PC-9 (cell line): Measurements from ENCODE around the gene SAG. TPM values are rescaled to one million over a fixed set of nuclear protein-coding genes. Genes with fewer than 3 reads are reported as not detected.

ENCODE experiments used
- BruUV-seq: library from RNA; stranded (reverse); fragments of 400-500 nt; replicated peaks from 2 replicates; lab custom pipeline; 2021; lab: Mats Ljungman, UMichigan
- CTCF ChIA-PET: fragments of 300-600 bp; sonication (Branson Sonifier 250); formaldehyde crosslinking; loops from one replicate; lab custom pipeline; 2022; ENCODE audit warnings: antibody characterized with exemption; lab: Charles Lee
- POLR2A ChIA-PET: fragments of 300-600 bp; sonication (Branson Sonifier 250); formaldehyde crosslinking; loops from one replicate; lab custom pipeline; 2022; ENCODE audit warnings: antibody characterized with exemption; ENCODE audit not compliant: unreplicated experiment; lab: Charles Lee
- DNase-seq, 2 experiments: peaks; one replicate each; pipeline versions ENCODE4 v3.0.0 to v3.0.0-alpha.2; 2015 to 2022; ENCODE audit warnings: mixed read lengths in 1 of 2
- H2AFZ ChIP-seq: fragments of 200-600 bp; sonication (generic); 2 replicates; pipeline ENCODE4 v1.8.1; 2017; ENCODE audit warnings: antibody characterized with exemption
- H3F3A ChIP-seq: fragments of 200-600 bp; sonication (generic); 2 replicates; pipeline ENCODE4 v1.8.1; 2017; ENCODE audit warnings: antibody characterized with exemption, mild to moderate bottlenecking, low read depth; ENCODE audit not compliant: insufficient read depth
- H3K27ac ChIP-seq: fragments of 200-600 bp; sonication (generic); 2 replicates; pipeline ENCODE4 v1.6.1; 2016; ENCODE audit warnings: mixed run types
- H3K27me3 ChIP-seq: fragments of 200-600 bp; sonication (generic); 2 replicates; pipeline ENCODE4 v1.6.1; 2016; ENCODE audit warnings: low read depth, mixed run types; ENCODE audit not compliant: insufficient read depth
- H3K36me3 ChIP-seq: fragments of 200-600 bp; sonication (generic); 2 replicates; pipeline ENCODE4 v1.6.1; 2016; ENCODE audit warnings: low read depth, mixed run types
- H3K4me1 ChIP-seq: fragments of 200-600 bp; sonication (generic); replicated peaks from 2 replicates; pipeline ENCODE4 v1.6.1; 2016; ENCODE audit warnings: mixed run types; ENCODE audit not compliant: insufficient read depth
- H3K4me2 ChIP-seq: fragments of 200-600 bp; sonication (generic); 2 replicates; pipeline ENCODE4 v1.6.1; 2017; ENCODE audit warnings: mixed run types
- H3K4me3 ChIP-seq: fragments of 200-600 bp; sonication (generic); 2 replicates; pipeline ENCODE4 v1.6.1; 2016; ENCODE audit warnings: mixed run types
- H3K79me2 ChIP-seq: fragments of 200-600 bp; sonication (generic); 2 replicates; pipeline ENCODE4 v1.6.1; 2017; ENCODE audit warnings: low read depth, mixed run types
- H3K9me2 ChIP-seq: fragments of 200-600 bp; sonication (generic); 2 replicates; pipeline ENCODE4 v1.8.1; 2017; ENCODE audit warnings: mild to moderate bottlenecking; ENCODE audit not compliant: insufficient read depth
- H3K9me3 ChIP-seq: fragments of 200-600 bp; sonication (generic); 2 replicates; pipeline ENCODE4 v1.8.1; 2016; ENCODE audit warnings: low read depth; ENCODE audit not compliant: insufficient read depth
- H4K20me1 ChIP-seq: fragments of 200-600 bp; sonication (generic); 2 replicates; pipeline ENCODE4 v1.8.1; 2017; ENCODE audit not compliant: insufficient read depth
- EZH2 ChIP-seq: fragments of 200-600 bp; sonication (generic); IDR thresholded peaks from 2 replicates; pipeline ENCODE4 v1.8.0; 2017; ENCODE audit warnings: antibody characterized with exemption, low read depth
- intact Hi-C: fragments of 100-400 bp; cut with micrococcal nuclease; formaldehyde crosslinking; loops from one replicate; pipeline ENCODE4 v1.10.0; 2022; ENCODE audit not compliant: unreplicated experiment
- total RNA-seq: library from RNA; stranded (reverse); gene quantifications from 2 replicates; pipeline ENCODE4 v1.2.3, GENCODE V29; 2021
- TF ChIP-seq, protein P1 (sequence below): fragments of 200-600 bp; sonication (generic); conservative IDR thresholded peaks from 2 replicates; pipeline ENCODE4 v1.6.1; 2017; ENCODE audit warnings: mixed run types, antibody characterized with exemption, mild to moderate bottlenecking, moderate library complexity

SAG gene
- total RNA-seq, 1 experiment from 2014 or later = not detected

DNA sequence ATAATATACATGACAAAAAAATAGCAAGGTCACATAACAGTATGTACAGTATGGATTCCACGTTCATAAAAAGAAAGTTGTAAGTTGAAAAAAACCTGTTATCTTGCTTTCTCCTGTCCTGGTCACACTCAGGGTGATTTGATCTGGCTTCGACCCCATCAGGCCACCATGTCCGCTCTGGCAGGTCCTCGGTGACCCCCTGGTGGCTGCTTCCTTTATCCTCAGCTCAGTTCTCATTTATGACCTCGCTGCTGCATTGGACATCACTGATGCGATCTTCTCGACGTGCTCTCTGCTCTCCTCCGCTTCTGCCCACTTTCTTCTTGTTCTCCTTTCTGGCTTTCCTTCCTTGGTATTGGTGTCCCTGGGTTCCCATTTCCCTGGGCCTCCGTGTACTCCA is 76.4 kb downstream of the SAG start:
- Histone ChIP-seq H3K79me2 (peaks cover 92% of the 10 kb centered on the region), H3K4me3 (no peak overlapping the region), H3K9me2 (no peaks in the 10 kb centered on the region), H3K4me2 (peak overlapping the region; percentile 58), H3K27ac (peak overlapping the region; percentile 30; the same call in 1 of the 2 replicates), H3K4me1 (peaks cover 55% of the 10 kb centered on the region), H3F3A (peaks cover 23% of the 10 kb centered on the region), H3K36me3 (0 out of 2 replicates have a peak, but pooled peaks cover 2% of the 10 kb centered on the region), H3K27me3 (no peaks in the 10 kb centered on the region), H3K9me3 (no peaks in the 10 kb centered on the region), H2AFZ (no peak overlapping the region), H4K20me1 (peaks cover 32% of the 10 kb centered on the region)
- no peak for DNase-seq
- ChIA-PET POLR2A (interaction anchor here (0.6 to 0.7 kb wide), 2 partner anchors 10 to 778 kb away, joined by 3 read pairs; no protein-coding TSS in a partner anchor), CTCF (no interaction called here)
- no peak for TF ChIP-seq EZH2
- TF ChIP-seq, protein P1, sequence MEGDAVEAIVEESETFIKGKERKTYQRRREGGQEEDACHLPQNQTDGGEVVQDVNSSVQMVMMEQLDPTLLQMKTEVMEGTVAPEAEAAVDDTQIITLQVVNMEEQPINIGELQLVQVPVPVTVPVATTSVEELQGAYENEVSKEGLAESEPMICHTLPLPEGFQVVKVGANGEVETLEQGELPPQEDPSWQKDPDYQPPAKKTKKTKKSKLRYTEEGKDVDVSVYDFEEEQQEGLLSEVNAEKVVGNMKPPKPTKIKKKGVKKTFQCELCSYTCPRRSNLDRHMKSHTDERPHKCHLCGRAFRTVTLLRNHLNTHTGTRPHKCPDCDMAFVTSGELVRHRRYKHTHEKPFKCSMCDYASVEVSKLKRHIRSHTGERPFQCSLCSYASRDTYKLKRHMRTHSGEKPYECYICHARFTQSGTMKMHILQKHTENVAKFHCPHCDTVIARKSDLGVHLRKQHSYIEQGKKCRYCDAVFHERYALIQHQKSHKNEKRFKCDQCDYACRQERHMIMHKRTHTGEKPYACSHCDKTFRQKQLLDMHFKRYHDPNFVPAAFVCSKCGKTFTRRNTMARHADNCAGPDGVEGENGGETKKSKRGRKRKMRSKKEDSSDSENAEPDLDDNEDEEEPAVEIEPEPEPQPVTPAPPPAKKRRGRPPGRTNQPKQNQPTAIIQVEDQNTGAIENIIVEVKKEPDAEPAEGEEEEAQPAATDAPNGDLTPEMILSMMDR = no peak
- no TSS peak for BruUV-seq
- intact Hi-C loops = no loop called here

DNA sequence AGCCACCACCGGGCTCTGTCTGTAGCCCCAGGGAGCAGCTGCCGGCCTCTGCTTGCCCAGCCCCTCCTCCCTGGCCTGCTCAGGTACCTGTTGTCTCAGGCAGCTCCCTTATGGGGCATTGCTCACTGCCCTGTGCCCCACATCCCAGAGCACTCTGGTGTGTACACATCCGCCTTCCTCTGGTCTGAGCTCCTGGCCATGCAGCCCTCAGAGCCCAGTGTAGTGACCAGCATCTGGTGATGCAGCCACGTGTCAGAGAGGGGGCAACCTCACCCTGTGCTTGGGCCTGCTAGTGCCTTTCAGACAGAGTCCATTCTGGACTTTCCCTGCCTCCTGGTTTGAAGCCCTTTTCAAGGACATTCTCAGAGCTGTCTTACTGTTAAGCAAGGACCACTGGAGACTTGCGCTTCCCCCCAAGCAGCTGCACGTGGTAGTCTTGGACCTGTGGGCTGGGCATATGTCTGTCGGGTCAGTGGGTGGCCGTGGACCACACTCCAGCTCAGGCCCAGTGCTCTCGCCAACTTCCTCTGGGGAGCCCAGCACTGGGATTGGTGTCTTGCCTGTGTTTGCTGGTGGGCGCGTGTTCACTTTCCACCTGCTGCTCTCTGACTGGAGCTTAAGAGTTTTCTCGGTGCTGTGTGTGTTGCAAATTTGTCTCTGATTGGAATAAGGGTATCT is 77.3 kb downstream of the SAG start:
- ChIA-PET CTCF (no interaction called here), POLR2A (interaction anchor here (0.6 to 0.7 kb wide), 3 partner anchors 17 to 37 kb away, joined by 3 to 6 read pairs (median 3); no protein-coding TSS in a partner anchor)
- Histone ChIP-seq H3K4me3 (no peak overlapping the region), H4K20me1 (peaks cover 38% of the 10 kb centered on the region), H3K4me1 (peaks cover 55% of the 10 kb centered on the region), H3K9me3 (no peaks in the 10 kb centered on the region), H3K9me2 (no peaks in the 10 kb centered on the region), H3K4me2 (peak overlapping the region; percentile 58), H3K79me2 (peaks cover 85% of the 10 kb centered on the region), H3F3A (peaks cover 21% of the 10 kb centered on the region), H3K27me3 (no peaks in the 10 kb centered on the region), H3K27ac (peak overlapping the region; percentile 33), H2AFZ (no peak overlapping the region), H3K36me3 (0 out of 2 replicates have a peak, but pooled peaks cover 5% of the 10 kb centered on the region)
- no peak for TF ChIP-seq EZH2
- TF ChIP-seq, protein P1 = no peak
- peak; percentile 37 to 81 for DNase-seq
- intact Hi-C loops = no loop called here
- no TSS peak for BruUV-seq

DNA sequence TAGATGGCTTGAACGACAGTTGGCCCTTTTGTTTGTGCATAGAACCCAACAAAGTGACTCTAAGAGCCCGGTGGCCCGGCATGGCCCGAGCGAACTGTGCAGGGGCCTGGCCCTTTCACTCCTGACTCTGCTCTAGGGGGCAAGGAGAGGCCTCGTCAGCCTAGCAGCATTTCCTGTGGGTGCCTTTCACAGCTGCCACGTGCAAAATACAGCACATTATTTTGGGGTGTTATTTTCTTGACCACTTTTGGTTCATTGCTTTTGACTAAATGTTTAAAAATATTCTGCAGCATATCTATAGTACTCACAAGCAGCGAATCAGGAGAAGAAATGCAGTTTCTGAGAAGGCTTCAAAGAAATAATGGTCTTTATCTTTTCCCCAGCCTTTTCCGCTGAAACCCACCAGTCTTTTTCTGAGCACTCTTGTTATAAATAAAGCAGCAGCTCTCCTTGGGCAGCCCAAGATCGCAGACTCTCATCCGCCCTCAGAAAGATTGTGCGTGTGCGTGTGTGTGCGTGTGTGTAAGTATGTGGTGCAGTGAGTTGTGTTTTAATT is 78.0 kb downstream of the SAG start:
- no peak for TF ChIP-seq EZH2
- TF ChIP-seq, protein P1 = no peak
- DNase-seq = no peak
- Histone ChIP-seq H2AFZ (no peak overlapping the region), H3K79me2 (peaks cover 78% of the 10 kb centered on the region), H3K4me2 (peak overlapping the region; percentile 58; the same call in 1 of the 2 replicates), H3K4me3 (no peak overlapping the region), H3K27me3 (no peaks in the 10 kb centered on the region), H4K20me1 (peaks cover 38% of the 10 kb centered on the region), H3K36me3 (peaks cover 10% of the 10 kb centered on the region; the same call in 1 of the 2 replicates), H3K4me1 (peaks cover 49% of the 10 kb centered on the region), H3F3A (peaks cover 20% of the 10 kb centered on the region), H3K27ac (peak overlapping the region; percentile 33; the same call in 1 of the 2 replicates), H3K9me2 (no peaks in the 10 kb centered on the region), H3K9me3 (no peaks in the 10 kb centered on the region)
- intact Hi-C loops = no loop called here
- ChIA-PET CTCF (no interaction called here), POLR2A (interaction anchor here (0.6 to 0.7 kb wide), 3 partner anchors 17 to 36 kb away, joined by 3 to 6 read pairs (median 3); no protein-coding TSS in a partner anchor)
- no TSS peak for BruUV-seq
